H54 (cell line): ENCODE measurements around the gene HDHD2.
"Not testable (repeated sequence)": the region's sequence is repeated elsewhere in the genome, so short reads cannot be mapped to it uniquely, and the experiment has no call there.

Experiments
- DNase-seq: peaks from one replicate; pipeline ENCODE4 v3.0.0; 2011; ENCODE audit warnings: low spot score, mixed read lengths; ENCODE audit not compliant: insufficient read length
- FAIRE-seq: peaks from 3 replicates; lab custom pipeline; 2011; peaks lifted over from hg19 to GRCh38; lab: Jason Lieb, UNC
- POLR2A ChIP-seq: IDR thresholded peaks from 2 replicates; pipeline ENCODE4 v1.6.1; 2011; ENCODE audit warnings: low read depth, mild to moderate bottlenecking, low read length

Gene HDHD2

DNA sequence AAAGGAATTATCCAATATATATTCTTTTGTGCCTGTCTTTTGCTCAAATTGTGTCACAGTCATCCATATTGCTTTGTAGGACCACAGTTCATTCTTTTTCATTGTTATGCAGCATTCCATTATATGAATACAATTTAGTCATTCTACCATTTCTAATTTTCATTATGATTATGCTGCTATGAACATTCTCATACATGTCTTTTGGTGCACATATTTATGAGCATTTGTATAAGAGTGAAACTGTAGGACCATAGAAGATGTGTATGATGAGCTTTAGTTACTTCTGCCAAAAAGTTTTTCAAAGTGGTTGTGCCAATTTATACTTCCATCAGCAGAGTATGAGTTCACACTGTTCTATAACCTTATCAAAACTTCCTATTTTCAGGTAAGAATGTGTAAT lies 18.2 kb upstream of the HDHD2 start:
- DNase-seq (no peak), FAIRE-seq (no peak)
- no peak for TF ChIP-seq POLR2A

DNA sequence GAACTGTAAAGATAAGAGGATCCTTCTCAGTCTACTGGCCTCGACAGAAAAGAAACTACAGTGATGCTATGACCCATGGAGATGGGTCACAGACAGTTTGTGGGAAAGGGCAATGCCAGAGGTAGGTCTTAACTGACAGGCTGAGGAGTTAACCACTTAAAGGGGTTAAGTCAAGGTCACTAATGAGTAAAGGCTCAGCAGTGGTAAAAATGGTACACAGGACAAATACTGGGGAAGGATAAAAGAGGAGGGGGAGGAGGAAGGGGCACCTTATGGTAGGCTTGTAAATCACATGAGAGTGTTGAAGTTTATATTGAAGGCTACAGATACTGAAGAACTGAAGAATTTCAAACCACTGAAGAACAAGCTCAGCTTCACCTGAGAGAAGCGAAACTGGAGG lies 16.0 kb upstream of the HDHD2 start:
- DNase-seq: no peak
- no peak for FAIRE-seq
- no peak for TF ChIP-seq POLR2A

DNA sequence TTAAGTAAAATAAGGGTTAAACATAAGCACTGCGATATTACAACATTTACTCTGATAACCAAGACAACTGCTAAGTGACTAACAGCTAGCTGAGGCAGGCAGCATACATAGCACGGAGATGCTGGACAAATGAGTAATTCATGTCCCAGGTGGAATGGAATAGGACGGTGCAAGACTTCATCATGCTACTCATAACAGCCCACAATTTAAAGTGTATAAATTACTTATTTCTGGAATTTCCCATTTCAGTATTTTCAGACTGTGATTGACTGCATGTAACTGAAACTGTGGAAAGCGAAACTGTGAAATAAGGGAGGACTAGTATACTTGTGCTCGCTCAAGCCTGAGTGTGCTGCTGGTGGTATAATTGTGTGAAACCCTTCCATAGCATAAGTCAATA lies 12.9 kb upstream of the HDHD2 start:
- FAIRE-seq (peak; percentile 91), DNase-seq (no peak)
- TF ChIP-seq POLR2A: no peak

DNA sequence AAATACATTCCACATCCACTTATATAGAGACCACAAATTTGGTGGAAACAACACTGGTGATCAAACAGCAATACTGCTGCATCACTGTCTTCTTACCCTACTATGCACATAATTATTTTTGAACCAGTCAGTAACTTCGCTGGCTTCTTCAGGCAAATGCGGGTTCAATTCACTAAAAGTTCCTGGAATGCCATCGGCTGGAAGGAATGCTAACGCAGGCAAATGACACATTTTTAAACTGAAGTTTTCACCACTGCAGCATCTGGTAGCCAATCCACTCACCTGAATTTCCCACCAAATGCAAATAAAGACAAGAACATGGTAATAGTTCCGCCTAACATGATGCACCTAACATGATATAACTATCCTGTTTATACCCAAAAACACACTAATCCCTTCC lies 10.0 kb upstream of the HDHD2 start:
- DNase-seq: no peak
- no peak for TF ChIP-seq POLR2A
- FAIRE-seq: no peak

DNA sequence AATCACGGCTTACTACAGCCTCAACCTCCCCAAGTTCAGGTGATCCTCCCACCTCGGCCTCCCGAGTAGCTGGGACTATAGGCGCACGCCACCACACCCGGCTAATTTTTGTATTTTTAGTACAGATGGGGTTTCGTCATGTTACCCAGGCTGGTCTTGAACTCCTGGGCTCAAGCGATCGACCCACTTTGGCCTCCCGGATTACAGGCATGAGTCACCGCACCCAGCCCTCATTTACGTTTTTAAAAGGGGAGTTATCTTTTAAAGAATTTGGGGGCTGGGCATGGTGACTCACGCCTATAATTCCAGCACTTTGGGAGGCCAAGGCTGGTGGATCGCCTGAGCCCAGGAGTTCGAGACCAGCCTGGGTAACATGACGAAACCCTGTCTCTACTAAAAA lies 8.1 kb upstream of the HDHD2 start:
- FAIRE-seq, DNase-seq: not testable (repeated sequence)

DNA sequence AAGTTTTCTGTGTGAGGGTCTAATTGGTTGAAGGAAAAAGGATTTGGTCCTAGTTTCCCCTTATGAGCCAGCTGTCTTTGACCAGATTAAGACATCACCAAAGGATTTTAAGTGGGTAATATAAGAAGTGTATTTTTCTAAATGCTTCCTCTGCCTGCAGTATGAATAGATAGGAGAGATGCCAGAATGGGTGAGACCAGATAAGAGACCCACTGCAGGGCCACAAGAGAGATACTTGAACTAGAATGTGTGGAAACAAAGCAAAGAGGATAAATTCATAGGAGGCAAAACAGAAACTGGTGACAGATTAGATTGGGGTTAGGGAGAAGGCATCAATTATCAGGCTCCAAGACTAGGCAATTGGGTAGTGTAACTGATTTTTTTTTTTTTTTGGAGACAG lies 1.1 kb upstream of the HDHD2 start:
- DNase-seq (no peak), FAIRE-seq (no peak)
- TF ChIP-seq POLR2A: no peak

DNA sequence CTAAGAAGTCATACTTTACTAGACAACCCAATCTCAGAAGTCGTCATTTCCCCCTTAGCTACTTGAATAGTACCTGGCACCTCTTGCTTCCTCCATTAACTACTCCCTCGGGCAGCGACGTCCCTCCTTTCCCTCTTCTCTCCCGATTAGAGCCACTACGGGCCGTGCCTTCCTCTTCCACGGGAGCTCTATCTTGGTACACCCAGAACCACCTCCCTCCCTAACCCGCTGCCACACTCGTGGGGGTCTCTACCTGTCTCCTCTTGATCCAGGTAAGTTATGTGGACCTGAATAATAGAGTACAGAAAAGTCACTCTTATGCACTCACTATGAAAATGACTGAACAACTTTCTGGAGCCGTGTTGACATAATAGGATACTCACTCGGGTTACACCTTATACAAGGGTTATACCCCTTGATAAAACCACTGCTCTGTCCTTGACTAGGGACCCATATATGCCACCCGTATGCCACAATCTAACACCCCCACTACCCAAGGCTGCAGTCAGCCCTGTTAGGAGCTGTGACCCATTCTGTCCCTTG lies 595 bp upstream of the HDHD2 start:
- no peak for TF ChIP-seq POLR2A
- DNase-seq (no peak), FAIRE-seq (peak; percentile 57)

DNA sequence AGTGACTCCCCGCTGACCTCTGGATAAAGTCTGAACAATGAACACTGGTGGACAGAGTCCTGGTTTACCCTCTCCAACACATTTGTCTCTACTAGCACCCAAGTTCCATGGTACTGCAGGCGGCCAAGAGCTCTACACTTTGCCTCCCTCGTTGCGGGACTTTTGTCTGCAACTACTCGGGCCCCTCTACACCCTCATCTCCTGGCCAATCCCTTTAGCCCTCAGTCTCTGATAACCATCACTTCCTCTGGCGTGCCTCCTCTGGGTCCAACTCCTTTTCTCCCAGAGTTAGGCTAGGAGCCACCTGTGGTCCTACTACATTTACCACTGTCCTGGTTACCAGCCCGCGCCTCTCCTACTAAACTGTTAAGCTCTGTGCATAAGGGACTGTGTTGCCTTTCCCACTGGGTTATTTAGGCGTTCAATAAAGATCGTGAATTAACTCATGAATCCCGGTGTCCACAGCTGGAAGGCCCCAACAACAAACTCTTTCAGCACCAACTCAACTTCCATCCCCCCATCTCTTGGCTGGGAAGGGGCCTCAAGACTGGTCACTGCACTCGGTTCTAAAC lies 757 bp downstream of the HDHD2 start:
- no peak for TF ChIP-seq POLR2A
- DNase-seq (no peak), FAIRE-seq (no peak)

DNA sequence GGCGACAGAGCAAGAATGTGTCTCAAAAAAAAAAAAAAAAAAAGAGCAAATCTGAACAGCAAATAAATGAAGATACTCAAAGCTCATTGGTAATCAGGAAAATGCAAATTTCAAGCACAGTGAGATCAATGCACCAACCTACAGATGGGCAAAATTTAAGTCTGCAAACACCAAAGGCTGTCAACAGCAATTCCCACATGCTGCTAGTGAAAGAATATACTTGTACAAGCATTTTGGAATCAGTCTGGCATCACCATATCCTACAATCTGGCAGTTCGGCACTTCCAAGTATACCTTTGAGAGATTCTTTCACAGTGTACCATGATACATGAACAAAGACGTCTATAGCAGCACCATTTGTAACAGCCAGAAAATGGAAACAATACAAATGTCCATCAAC lies 4.1 kb downstream of the HDHD2 start:
- DNase-seq (no peak), FAIRE-seq (no peak)
- no peak for TF ChIP-seq POLR2A

DNA sequence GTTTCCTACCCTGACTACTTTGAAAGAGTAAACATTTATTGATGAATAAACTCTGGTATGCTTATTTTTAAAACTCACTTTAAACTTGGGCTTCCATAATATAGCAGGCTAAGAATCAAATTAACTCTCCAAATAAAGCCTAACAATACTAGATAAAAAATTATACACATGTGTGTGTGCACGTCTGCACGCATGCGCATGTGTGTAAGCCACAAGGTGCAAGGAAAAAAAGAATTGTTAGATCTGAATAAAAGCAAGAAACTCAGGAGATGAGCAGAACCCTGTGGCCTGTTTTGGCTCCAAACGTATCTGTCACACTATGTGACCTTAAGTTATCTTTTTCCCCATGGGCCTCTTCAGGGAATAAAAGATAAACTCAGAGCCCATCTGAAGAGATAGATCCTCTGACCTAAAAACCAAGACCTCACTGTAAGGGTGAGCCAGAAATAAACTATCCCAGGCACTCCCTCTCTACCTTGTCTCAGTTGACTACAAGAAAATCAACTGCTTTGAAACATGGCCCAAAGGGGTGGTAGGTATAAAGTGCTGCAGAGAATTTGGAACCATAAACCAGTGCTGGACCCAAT lies 6.3 kb downstream of the HDHD2 start:
- no peak for TF ChIP-seq POLR2A
- FAIRE-seq: no peak
- DNase-seq: no peak

DNA sequence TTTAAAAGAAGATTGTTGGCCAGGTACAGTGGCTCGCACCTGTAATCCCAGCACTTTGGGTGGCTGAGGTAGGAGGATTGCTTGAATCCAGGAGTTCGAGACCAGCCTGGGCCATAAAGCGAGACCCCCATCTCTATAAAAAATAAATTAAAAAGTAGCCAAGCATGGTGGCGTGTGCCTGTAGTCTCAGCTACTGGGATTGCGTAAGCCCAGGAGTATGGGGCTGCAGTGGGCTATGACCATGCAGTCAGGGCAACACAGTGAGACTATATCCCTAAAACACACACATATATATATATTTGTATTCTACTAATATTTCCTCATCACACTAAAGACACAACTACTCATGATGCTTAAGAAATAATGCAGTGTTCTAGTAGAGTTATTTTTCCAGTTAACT lies 7.1 kb downstream of the HDHD2 start:
- TF ChIP-seq POLR2A: no peak
- DNase-seq: no peak
- FAIRE-seq: no peak

DNA sequence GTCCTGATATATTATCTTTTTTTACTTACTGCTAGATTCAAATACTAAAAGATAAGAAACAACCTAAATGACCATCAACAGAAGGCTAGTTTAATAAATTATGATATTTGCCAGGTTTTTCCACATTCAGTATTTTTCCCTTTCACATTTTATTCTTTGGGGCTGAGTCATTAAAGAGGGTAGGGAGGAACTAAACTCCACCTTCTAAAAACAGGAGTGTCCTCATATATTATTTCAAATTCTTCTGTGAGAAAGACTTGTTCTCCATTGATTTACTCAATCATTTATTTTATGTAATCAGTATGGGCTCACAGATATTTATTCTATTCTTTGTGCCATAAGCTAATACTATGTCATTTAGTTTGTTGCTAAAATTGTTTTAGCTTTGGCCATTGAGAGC lies 9.0 kb downstream of the HDHD2 start:
- DNase-seq (no peak), FAIRE-seq (no peak)
- no peak for TF ChIP-seq POLR2A

DNA sequence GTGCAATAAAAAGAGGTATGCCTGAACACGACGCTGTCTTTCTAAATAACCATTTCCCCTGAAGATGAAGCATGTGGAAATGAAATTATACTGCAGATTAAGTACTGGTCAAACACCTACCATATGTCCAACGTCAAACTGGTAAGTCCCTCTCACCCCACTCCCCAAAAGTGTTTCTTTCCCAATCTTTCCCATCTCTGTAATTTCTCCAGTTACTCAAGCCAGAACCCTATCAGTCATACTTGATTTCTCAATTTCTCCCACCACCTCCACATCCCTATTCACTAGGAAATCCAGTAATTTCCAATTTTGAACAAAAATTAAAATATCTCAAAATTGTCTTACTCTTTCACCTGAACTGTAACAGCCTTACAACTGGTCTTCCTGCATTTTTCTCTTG lies 29.2 kb downstream of the HDHD2 start:
- FAIRE-seq (no peak), DNase-seq (no peak)
- TF ChIP-seq POLR2A: no peak

DNA sequence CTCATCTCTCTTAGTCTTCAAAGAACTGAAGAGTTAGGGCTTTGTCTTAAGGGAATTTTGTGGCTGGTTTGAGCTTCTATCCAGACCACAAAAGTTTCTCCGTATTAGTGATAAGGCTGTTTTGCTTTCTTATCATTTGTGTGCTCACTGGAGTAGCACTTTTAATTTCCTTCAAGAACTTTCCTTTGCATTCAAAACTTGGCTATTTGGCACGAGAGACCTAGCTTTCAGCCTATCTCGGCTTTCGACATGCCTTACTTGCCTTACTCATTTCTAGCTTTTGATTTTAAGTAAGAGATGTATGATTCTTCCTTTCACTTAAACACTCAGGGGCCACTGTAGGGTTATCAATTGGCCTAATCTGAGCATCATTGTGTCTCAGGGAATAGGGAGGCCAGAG lies 29.9 kb downstream of the HDHD2 start:
- no peak for TF ChIP-seq POLR2A
- DNase-seq (no peak), FAIRE-seq (no peak)

DNA sequence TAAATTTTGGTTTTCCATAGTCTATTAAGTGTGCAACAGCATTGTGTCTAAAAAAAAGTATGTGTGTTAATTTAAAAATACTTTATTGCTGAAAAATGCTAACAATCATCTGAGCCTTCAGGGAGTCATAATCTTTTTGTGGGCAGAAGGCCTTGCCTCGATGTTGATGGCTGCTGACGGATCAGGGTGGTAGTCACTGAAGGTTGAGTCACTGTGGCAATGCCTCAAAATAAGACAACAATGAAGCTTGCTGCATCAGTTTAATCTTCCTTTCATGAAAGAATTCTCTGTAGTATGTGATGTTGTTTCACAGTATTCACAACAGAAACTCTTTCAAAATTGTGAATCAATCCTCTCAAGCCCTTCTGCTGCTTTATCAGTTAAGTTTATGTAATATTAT lies 31.3 kb downstream of the HDHD2 start:
- DNase-seq (no peak), FAIRE-seq (peak; percentile 41)
- no peak for TF ChIP-seq POLR2A
